Measurements from ENCODE around the gene ALCAM.

ALCAM gene

GRCh38 chr3:105427332-105427731, 60.6 kb downstream of the ALCAM start (continued):
- no peak for TF ChIP-seq ZNF8 (CRISPR knock-in tag; IDR thresholded peaks at IDR 0.05)
- TF ChIP-seq PATZ1 (CRISPR knock-in tag; IDR thresholded peaks at IDR 0.05; ENCODE audit: borderline replicate concordance), result no peak
- no peak for TF ChIP-seq ESRRG (CRISPR knock-in tag; IDR thresholded peaks at IDR 0.05)
- TF ChIP-seq, protein P1, sequence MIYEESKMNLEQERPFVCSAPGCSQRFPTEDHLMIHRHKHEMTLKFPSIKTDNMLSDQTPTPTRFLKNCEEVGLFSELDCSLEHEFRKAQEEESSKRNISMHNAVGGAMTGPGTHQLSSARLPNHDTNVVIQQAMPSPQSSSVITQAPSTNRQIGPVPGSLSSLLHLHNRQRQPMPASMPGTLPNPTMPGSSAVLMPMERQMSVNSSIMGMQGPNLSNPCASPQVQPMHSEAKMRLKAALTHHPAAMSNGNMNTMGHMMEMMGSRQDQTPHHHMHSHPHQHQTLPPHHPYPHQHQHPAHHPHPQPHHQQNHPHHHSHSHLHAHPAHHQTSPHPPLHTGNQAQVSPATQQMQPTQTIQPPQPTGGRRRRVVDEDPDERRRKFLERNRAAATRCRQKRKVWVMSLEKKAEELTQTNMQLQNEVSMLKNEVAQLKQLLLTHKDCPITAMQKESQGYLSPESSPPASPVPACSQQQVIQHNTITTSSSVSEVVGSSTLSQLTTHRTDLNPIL (CRISPR knock-in tag; IDR thresholded peaks at IDR 0.05; ENCODE audit: low read depth), result no peak

GRCh38 chr3:105429034-105429762, 62.5 kb downstream of the ALCAM start:
- ATAC-seq, result no peak
- TF ChIP-seq SNAI2 (CRISPR knock-in tag; IDR thresholded peaks at IDR 0.05) (no peak), POU6F1 (CRISPR knock-in tag; IDR thresholded peaks at IDR 0.05; ENCODE audit: borderline replicate concordance, low read depth) (no peak), TSHZ2 (CRISPR knock-in tag; IDR thresholded peaks at IDR 0.05) (no peak), ESRRG (CRISPR knock-in tag; IDR thresholded peaks at IDR 0.05) (no peak), CSRNP3 (CRISPR knock-in tag; IDR thresholded peaks at IDR 0.05) (no peak), ZNF565 (CRISPR knock-in tag; conservative IDR thresholded peaks at IDR 0.05; ENCODE audit: low read depth) (no peak), ZNF70 (CRISPR knock-in tag; IDR thresholded peaks at IDR 0.05) (no peak), TCF4 (CRISPR knock-in tag; IDR thresholded peaks at IDR 0.05; ENCODE audit: borderline replicate concordance) (no peak)

GRCh38 chr3:105430455-105430854, 63.7 kb downstream of the ALCAM start:
- TF ChIP-seq OSR1 (CRISPR knock-in tag; IDR thresholded peaks at IDR 0.05) (no peak), ZNF70 (CRISPR knock-in tag; IDR thresholded peaks at IDR 0.05) (no peak), RARB (CRISPR knock-in tag; IDR thresholded peaks at IDR 0.05) (no peak), TCF4 (CRISPR knock-in tag; IDR thresholded peaks at IDR 0.05; ENCODE audit: borderline replicate concordance) (no peak), PATZ1 (CRISPR knock-in tag; IDR thresholded peaks at IDR 0.05; ENCODE audit: borderline replicate concordance) (no peak), ISL1 (CRISPR knock-in tag; IDR thresholded peaks at IDR 0.05) (no peak), POU6F1 (CRISPR knock-in tag; IDR thresholded peaks at IDR 0.05; ENCODE audit: borderline replicate concordance, low read depth) (no peak), PPARA (CRISPR knock-in tag; IDR thresholded peaks at IDR 0.05; ENCODE audit: borderline replicate concordance) (no peak), ZFP3 (CRISPR knock-in tag; IDR thresholded peaks at IDR 0.05) (no peak), CSDC2 (CRISPR knock-in tag; IDR thresholded peaks at IDR 0.05) (no peak)
- no peak for ATAC-seq

Data from SK-N-SH treated with all-trans-retinoic acid at 6 μM for 48 hours (cell line).